ENCODE results near the gene TRIO. TPM values are rescaled to one million over a fixed set of nuclear protein-coding genes. Genes with fewer than 3 reads are reported as not detected.

The TRIO gene
- total and polyA plus RNA-seq, 2 of the 8 experiments (the other 6 are each of a cell fraction or from before 2014, with no cell fraction given), result 35.1 to 69.1 TPM

GRCh38 chr5:14268738-14269137 is 125.6 kb downstream of the TRIO start:
- H2BK5ac ChIP-seq (ENCODE audit: low read depth, low read length), result peak overlapping the region; percentile 73; the same call in 1 of the 2 replicates
- no peak overlapping the region for H3K23ac ChIP-seq (ENCODE audit: insufficient read length)
- H2AFZ ChIP-seq (ENCODE audit: low read length), result no peak overlapping the region
- H3K14ac ChIP-seq (ENCODE audit: insufficient read length), result no peak overlapping the region
- H2BK12ac ChIP-seq (ENCODE audit: low read depth, low read length), result peak overlapping the region; percentile 78
- FAIRE-seq (no peak), DNase-seq (ENCODE audit: low read depth in 1 of 2, low spot score in 2 of 2) (no peak)
- 0 out of 2 replicates have a peak overlapping the region, but pooled peaks have one; percentile 43 for H2BK20ac ChIP-seq (ENCODE audit: low read length)
- 81% methylated on average over 5 of the region's 5 CpGs; no CpG with 5 or more reads in 1 of the 2 experiments for WGBS, 2 experiments (ENCODE audit: extremely low coverage in 1 of 2, insufficient coverage in 1 of 2, insufficient read length in 1 of 2, insufficient replicate concordance in 2 of 2, low coverage in 1 of 2, low lambda C conversion rate in 2 of 2, missing lambda C conversion rate in 1 of 2)
- H3K27me3 ChIP-seq (replicated peaks in 1 of 4; ENCODE audit: control insufficient read depth in 3 of 4, extremely low read depth in 1 of 4, insufficient read depth in 3 of 4, low read length in 3 of 4), result no peaks in the 10 kb centered on the region
- peak overlapping the region; percentile 42 for H4K91ac ChIP-seq (replicated peaks; ENCODE audit: insufficient read length, low read length)
- H3K4me2 ChIP-seq (ENCODE audit: insufficient read depth in 1 of 2, low read depth in 2 of 2, low read length in 2 of 2), result no peak overlapping the region
- H3K4me3 ChIP-seq (ENCODE audit: extremely low read depth in 1 of 4, insufficient read depth in 2 of 4, low read depth in 3 of 4, low read length in 4 of 4), result no peak overlapping the region
- peaks cover 4 to 5% of the 10 kb centered on the region in 2 experiments for H4K20me1 ChIP-seq (replicated peaks in 1 of 2; ENCODE audit: control insufficient read depth in 1 of 2, insufficient read depth in 2 of 2, low read length in 2 of 2)
- H3K4ac ChIP-seq (replicated peaks; ENCODE audit: insufficient read length, low read depth, low read length), result peak overlapping the region; percentile 70
- CTCF ChIA-PET (ENCODE audit: partially characterized antibody), result interaction anchor here (0.6 to 5.4 kb wide), 11 partner anchors 10 to 282 kb away, joined by 3 to 30 read pairs (median 8); partner anchors contain the start of gene TRIO
- peak overlapping the region; percentile 20; the same call in 1 of the 2 replicates for H2AK5ac ChIP-seq (ENCODE audit: low read depth, low read length)
- H3K23me2 ChIP-seq (ENCODE audit: low read depth, low read length), result no peaks in the 10 kb centered on the region
- H3K79me2 ChIP-seq (ENCODE audit: control insufficient read depth in 1 of 2, insufficient read depth in 2 of 2, low read length in 2 of 2), result peaks cover 8 to 85% of the 10 kb centered on the region in 2 experiments; a peak in 3 of 4 replicates
- H3K56ac ChIP-seq (replicated peaks; ENCODE audit: insufficient read length, low read depth, low read length), result no peak overlapping the region
- no peaks in the 10 kb centered on the region; a peak in 1 of 8 replicates for H3K36me3 ChIP-seq (ENCODE audit: control insufficient read depth in 2 of 4, insufficient read depth in 4 of 4, low read length in 3 of 4)
- H3K9ac ChIP-seq (replicated peaks in 1 of 4; ENCODE audit: extremely low read depth in 1 of 4, low read depth in 3 of 4, low read length in 3 of 4), result no peak overlapping the region
- peak overlapping the region; percentile 79 for H4K8ac ChIP-seq (ENCODE audit: extremely low read depth, insufficient read depth, low read length)
- H2BK120ac ChIP-seq (replicated peaks; ENCODE audit: low read depth, low read length), result no peak overlapping the region
- peaks cover 9% of the 10 kb centered on the region; the same call in 1 of the 2 replicates for H3K79me1 ChIP-seq (ENCODE audit: low read depth, low read length)
- peak overlapping the region; percentile 9 for H4K5ac ChIP-seq (ENCODE audit: insufficient read length, low read depth, low read length)
- POLR2A ChIA-PET (ENCODE audit: partially characterized antibody), result interaction anchor here (1.0 to 2.4 kb wide), 3 partner anchors 10 to 127 kb away, joined by 3 to 8 read pairs (median 5); no protein-coding TSS in a partner anchor
- no peak overlapping the region for H2BK15ac ChIP-seq (ENCODE audit: low read length)
- peak overlapping the region; percentile 11; the same call in 1 of the 2 replicates for H3K27ac ChIP-seq (ENCODE audit: low read depth, low read length)
- H3K9me3 ChIP-seq (ENCODE audit: insufficient read depth in 2 of 2, low read depth in 1 of 2, low read length in 1 of 2), result no peaks in the 10 kb centered on the region
- H3K4me1 ChIP-seq (replicated peaks in 1 of 4; ENCODE audit: control insufficient read depth in 3 of 4, insufficient read depth in 4 of 4, low read length in 3 of 4), result peaks cover 9 to 30% (median 20%) of the 10 kb centered on the region in 4 experiments
- no peak overlapping the region for H3K18ac ChIP-seq (ENCODE audit: extremely low read depth, low read length)
- TF ChIP-seq ASH2L (IDR thresholded peaks at IDR 0.05; ENCODE audit: low read length), result no peak
- no peak for TF ChIP-seq NANOG (IDR thresholded peaks at IDR 0.05; ENCODE audit: insufficient read depth, low read depth, low read length, poor library complexity, severe bottlenecking)
- no peak for TF ChIP-seq RNF2 (IDR thresholded peaks at IDR 0.05; ENCODE audit: borderline replicate concordance, low read depth, low read length, missing control alignments, poor library complexity, severe bottlenecking)
- TF ChIP-seq RFX5 (IDR thresholded peaks at IDR 0.05; ENCODE audit: borderline replicate concordance, low read depth, low read length), result no peak
- no peak for TF ChIP-seq KDM1A (IDR thresholded peaks at IDR 0.05; ENCODE audit: borderline replicate concordance, low read length)
- TF ChIP-seq HDAC2 (IDR thresholded peaks at IDR 0.05; ENCODE audit: borderline replicate concordance in 1 of 2, low read depth in 2 of 2, low read length in 2 of 2), result no peak
- no peak for TF ChIP-seq HDAC6 (IDR thresholded peaks at IDR 0.05; ENCODE audit: low read depth, low read length)
- no peak for TF ChIP-seq USF2 (IDR thresholded peaks at IDR 0.05; ENCODE audit: low read length)
- no peak for TF ChIP-seq POLR2AphosphoS5 (IDR thresholded peaks at IDR 0.05; ENCODE audit: low read depth, low read length)
- TF ChIP-seq SAP30 (IDR thresholded peaks at IDR 0.05; ENCODE audit: insufficient read depth, insufficient replicate concordance, low read length), result no peak
- no peak for TF ChIP-seq JUND (IDR thresholded peaks at IDR 0.05; ENCODE audit: low read length)
